GM23338 (cell line): ENCODE measurements around the gene ESPNL.

Experiments used
- CREB1 ChIP-seq: fragments of 250-450 bp; sonication (Bioruptor Pico); IDR thresholded peaks from 2 replicates; pipeline ENCODE4 v1.5.0; 2020; ENCODE audit warnings: low read depth, mild to moderate bottlenecking, moderate library complexity
- ETS1 ChIP-seq: IDR thresholded peaks from 2 replicates; pipeline ENCODE4 v1.6.1; 2016; ENCODE audit warnings: antibody characterized with exemption
- EZH2 ChIP-seq: fragments of 200-600 bp; sonication (generic); IDR thresholded peaks from one replicate; pipeline ENCODE4 v1.8.0; 2017; ENCODE audit warnings: antibody characterized with exemption, mild to moderate bottlenecking, low read depth; ENCODE audit not compliant: unreplicated experiment
- EZH2phosphoT487 ChIP-seq: fragments of 200-600 bp; sonication (generic); IDR thresholded peaks from one replicate; pipeline ENCODE4 v1.8.1; 2018; ENCODE audit warnings: antibody characterized with exemption; ENCODE audit not compliant: unreplicated experiment
- JUNB ChIP-seq: IDR thresholded peaks from one replicate; pipeline ENCODE4 v1.6.1; 2016; ENCODE audit warnings: antibody characterized with exemption; ENCODE audit not compliant: unreplicated experiment
- NANOG ChIP-seq: IDR thresholded peaks from 2 replicates; pipeline ENCODE4 v1.6.1; 2016; ENCODE audit warnings: antibody characterized with exemption, borderline replicate concordance
- POLR2AphosphoS5 ChIP-seq: IDR thresholded peaks from 2 replicates; pipeline ENCODE4 v1.6.1; 2016; ENCODE audit warnings: antibody characterized with exemption, low read depth
- REST ChIP-seq: IDR thresholded peaks from one replicate; pipeline ENCODE4 v1.6.1; 2018; ENCODE audit warnings: antibody characterized with exemption; ENCODE audit not compliant: unreplicated experiment
- STAT1 ChIP-seq: IDR thresholded peaks from one replicate; pipeline ENCODE4 v1.6.1; 2016; ENCODE audit warnings: antibody characterized with exemption; ENCODE audit not compliant: unreplicated experiment
- ZNF331 ChIP-seq: fragments of 250-450 bp; sonication (Bioruptor Pico); IDR thresholded peaks from 2 replicates; pipeline ENCODE4 v1.5.0; 2020; ENCODE audit warnings: low read depth, mild to moderate bottlenecking, moderate library complexity
- TF ChIP-seq, protein P1 (sequence below), 2 experiments: fragments of 200-600 bp in 1 of 2; sonication (generic) in 1 of 2; conservative IDR thresholded peaks; 2 replicates each; pipeline versions ENCODE4 v1.5.1 to v1.6.1; 2016 to 2017; ENCODE audit warnings: antibody characterized with exemption in 2 of 2, low read depth in 2 of 2, mild to moderate bottlenecking in 2 of 2, moderate library complexity in 1 of 2

GRCh38 chr2:238130111-238130695, 30.1 kb downstream of the ESPNL start:
- TF ChIP-seq, protein P1, sequence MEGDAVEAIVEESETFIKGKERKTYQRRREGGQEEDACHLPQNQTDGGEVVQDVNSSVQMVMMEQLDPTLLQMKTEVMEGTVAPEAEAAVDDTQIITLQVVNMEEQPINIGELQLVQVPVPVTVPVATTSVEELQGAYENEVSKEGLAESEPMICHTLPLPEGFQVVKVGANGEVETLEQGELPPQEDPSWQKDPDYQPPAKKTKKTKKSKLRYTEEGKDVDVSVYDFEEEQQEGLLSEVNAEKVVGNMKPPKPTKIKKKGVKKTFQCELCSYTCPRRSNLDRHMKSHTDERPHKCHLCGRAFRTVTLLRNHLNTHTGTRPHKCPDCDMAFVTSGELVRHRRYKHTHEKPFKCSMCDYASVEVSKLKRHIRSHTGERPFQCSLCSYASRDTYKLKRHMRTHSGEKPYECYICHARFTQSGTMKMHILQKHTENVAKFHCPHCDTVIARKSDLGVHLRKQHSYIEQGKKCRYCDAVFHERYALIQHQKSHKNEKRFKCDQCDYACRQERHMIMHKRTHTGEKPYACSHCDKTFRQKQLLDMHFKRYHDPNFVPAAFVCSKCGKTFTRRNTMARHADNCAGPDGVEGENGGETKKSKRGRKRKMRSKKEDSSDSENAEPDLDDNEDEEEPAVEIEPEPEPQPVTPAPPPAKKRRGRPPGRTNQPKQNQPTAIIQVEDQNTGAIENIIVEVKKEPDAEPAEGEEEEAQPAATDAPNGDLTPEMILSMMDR (conservative IDR thresholded peaks at IDR 0.05; ENCODE audit: low read depth in 2 of 2): no peak
- TF ChIP-seq REST (no peak), CREB1 (CRISPR knock-in tag) (no peak), POLR2AphosphoS5 (no peak), ETS1 (no peak), EZH2 (no peak), EZH2phosphoT487 (no peak), STAT1 (no peak), JUNB (no peak), ZNF331 (CRISPR knock-in tag) (no peak), NANOG (no peak)
